GM10847 (cell line): ENCODE measurements around the gene EED.

Source experiments
- POLR2A ChIP-seq: IDR thresholded peaks from 2 replicates; pipeline ENCODE4 v1.6.1; 2011; ENCODE audit not compliant: insufficient read length; ENCODE audit errors: extremely low read depth

The EED gene

DNA sequence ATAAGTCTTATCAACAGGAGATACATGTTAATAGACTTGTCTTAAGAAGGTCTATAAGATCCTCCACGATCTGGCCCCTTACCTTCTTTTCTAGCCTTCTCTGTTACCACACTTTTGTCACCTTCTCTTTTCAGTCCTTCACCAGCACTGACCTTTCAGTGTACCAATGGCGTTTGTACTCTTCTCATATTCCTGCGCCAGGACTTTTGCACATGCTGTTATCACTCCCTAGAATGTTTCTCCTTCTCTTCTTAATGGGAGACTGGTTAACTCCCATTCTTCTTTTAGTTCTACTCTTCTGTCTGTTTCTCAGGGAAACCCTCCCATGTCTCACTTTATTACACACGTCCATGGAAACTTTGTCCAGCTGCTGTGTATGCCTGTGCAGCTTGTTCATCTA, 4.4 kb upstream of the EED start:
- no peak for TF ChIP-seq POLR2A

DNA sequence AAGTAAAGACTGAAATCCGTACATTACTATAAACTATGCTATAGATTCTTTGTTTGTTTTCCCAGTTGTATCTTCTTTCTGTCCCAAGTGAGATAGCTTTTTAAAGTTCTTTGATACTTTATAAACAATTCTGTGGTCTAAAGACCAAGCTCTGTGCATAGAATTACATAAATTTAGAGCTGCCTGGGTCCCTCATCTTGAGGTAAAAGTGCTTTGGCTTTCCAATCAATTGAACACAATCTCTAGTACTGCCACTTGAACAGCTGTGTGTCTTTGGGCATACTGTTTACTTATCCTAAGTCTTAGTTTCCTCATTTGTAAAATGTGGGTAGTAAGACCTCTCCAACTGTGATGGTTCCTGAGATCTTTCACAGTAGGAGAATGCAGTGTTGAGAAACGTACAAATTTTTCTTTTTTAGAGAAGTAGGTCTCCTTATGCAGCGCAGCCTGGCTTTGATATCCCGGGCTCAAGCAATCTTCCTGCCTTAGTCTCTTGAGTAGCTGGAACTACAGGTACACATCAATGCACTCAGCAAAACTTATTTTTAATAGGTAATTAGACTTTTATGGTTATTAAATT, 2.5 kb upstream of the EED start:
- TF ChIP-seq POLR2A, result no peak

- TF ChIP-seq POLR2A, result no peak
Measured at GRCh38 chr11:86243396-86243795, 1.2 kb upstream of the EED start.

GRCh38 chr11:86244063-86244521, 461 bp upstream of the EED start:
- no peak for TF ChIP-seq POLR2A

GRCh38 chr11:86245369-86246292, 1.1 kb downstream of the EED start:
- no peak for TF ChIP-seq POLR2A

- no peak for TF ChIP-seq POLR2A
Measured at GRCh38 chr11:86246293-86246675, 1.7 kb downstream of the EED start.

DNA sequence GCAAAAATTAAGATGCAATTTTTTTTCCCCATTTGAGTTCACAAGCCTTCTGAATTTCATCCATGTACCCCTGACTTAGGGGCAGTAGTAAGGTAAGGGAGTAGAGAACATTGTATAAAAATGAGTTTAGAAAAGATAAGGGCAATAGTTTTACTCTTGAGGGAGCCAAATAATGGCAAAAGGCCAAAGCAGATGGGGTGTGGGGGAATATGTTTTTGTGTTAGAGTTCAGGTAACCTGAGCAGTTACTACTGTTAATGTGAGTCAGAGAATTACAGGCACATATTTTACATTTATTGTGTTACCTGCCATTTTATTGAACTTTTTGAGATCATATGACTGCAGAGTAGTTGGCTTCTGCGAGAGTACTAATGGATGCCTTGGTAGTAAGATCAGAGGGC, 3.1 kb downstream of the EED start:
- no peak for TF ChIP-seq POLR2A

DNA sequence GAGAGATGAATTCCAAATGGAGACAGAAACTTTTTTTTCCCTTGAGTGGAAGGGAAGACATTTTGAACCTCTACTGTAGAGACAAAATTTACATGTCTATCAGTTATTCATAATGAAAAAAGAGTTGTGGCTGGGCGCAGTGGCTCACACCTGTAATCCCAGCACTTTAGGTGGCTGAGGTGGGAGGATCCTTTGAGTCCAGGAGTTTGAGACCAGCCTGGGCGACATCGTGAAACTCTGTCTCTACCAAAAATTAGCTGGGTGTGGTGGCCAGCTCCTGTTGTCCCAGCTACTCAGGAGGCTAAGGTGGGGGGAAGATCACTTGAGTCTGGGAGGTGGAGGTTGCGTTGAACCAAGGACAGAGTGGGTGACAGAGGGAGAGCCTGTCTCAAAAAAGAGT, 4.1 kb downstream of the EED start:
- TF ChIP-seq POLR2A, result no peak

DNA sequence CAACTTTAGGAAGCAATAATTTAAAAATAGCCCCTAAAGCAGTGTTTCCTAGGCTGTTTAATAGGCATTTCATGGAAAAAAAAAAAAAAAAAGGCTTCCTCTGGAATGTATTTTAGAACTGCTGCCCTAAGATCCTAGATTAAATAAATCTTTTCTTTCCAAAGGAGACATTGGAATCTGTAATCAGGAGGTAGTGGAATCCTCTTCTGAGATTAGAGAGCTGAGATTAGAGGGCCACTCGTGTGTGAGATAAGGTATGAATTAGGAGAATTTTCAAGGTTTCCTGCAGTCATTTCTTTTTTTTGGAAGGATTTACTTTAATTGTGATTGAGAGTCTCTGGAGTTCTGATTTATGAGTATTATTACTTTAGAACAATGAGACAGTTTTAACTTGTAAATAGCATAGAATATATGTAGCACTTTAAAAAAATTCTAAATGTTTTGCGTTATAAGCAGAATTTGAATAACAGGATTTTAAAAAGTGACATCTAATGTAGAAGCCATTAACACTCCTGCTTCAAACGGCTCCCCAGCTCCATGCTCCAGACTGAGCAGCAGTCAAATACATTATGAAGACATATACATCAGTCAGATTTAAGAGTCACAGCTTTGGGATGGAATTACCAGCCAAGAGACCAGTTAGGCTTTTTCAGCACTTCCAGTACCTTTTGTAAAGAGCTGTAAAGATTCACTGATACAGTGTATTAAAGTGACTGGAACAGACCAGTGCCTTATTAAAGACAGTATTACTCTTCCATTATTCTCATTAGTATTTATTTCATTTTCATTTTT, 5.0 kb downstream of the EED start:
- TF ChIP-seq POLR2A, result no peak

- TF ChIP-seq POLR2A, result no peak
Measured at GRCh38 chr11:86251345-86251744, 6.8 kb downstream of the EED start.

GRCh38 chr11:86255896-86256295, 11.3 kb downstream of the EED start:
- TF ChIP-seq POLR2A, result no peak

DNA sequence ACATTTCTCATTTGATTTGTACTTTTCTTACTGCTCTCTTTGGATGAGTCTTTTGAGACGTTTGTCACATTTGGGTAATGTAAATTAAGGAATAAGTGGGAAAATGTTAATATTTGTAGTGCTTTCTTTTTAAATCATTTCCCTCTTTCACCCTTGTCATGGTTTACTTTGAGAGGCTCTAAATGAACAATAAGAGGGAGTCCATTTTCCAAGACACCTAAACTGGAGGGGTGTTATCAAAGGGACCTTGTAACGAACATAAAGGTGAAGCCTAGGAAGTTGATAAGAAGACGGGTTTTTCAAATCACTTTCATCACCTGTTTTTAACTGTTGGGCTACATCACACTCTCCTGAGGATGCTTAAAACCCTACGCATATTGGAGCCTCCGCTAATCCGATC, 12.1 kb downstream of the EED start:
- no peak for TF ChIP-seq POLR2A

DNA sequence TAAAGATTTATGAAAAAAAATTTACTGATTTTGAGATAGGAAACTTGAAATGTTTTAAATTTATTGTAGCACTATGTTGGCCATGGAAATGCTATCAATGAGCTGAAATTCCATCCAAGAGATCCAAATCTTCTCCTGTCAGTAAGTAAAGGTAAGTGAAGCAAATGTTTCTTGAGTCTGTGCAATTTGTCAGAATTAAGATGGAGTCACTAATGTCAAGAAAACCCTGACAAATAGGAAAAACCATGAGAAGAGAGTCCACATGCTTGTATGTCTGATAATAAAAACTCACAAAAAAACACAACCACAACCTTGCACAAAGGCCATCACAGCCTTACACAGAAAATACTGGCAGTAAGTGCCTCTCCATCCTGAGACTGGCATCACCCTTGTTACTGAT, 12.9 kb downstream of the EED start:
- TF ChIP-seq POLR2A, result no peak

GRCh38 chr11:86259730-86260129, 15.2 kb downstream of the EED start:
- no peak for TF ChIP-seq POLR2A

DNA sequence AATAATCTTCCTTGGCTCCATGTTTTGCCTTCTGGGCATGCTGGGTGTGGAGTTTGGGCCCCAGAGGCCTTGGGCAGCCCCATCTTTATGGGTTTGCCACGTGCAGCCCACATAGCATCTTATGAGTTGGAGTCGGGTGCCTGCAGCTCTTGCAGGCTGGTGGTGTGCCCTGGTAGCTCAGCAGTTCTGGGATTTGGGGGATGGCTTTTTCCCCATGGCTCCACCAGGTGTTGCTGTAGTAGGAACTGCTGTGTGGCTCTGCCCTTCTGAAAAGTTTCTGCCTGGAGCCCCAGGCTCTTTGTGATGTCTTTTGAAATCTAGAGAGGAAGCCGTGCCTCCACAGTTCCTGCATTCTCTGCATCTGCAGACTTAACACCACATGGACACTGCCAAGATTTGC, 16.8 kb downstream of the EED start:
- no peak for TF ChIP-seq POLR2A

DNA sequence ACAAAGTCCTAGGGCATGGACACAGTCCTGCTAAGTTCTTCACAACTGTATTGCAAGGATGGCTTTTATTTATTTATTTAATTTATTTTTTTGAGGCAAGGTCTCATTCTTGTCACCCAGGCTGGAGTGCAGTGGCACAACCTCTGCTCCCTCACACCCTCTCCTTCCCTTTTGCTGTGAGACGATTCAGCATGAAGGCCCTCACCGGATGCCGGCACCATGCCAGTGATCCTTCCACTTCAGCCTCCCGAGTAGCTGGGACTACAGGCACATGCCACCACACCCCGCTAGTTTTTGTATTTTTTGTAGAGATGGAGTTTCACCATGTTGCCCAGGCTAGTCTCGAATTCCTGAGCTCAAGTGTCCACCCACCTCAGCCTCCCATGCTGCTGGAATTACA, 17.8 kb downstream of the EED start:
- TF ChIP-seq POLR2A, result no peak

GRCh38 chr11:86264649-86265048, 20.1 kb downstream of the EED start:
- TF ChIP-seq POLR2A, result no peak

GRCh38 chr11:86265194-86265593, 20.6 kb downstream of the EED start:
- TF ChIP-seq POLR2A, result no peak
